Pancreas (tissue), 10 donors: ENCODE measurements around the gene EIF5A2. TPM values are rescaled to one million over a fixed set of nuclear protein-coding genes. Genes with fewer than 3 reads are reported as not detected.

Experiments used
- ATAC-seq, 4 donors: fragments of 200-7000 bp; cut with Tn5 transposase; one replicate each; pipeline versions ENCODE4 v1.8.0 to v1.9.1; 2020; ENCODE audit warnings: mild to moderate bottlenecking in 4 of 4, moderate library complexity in 4 of 4
- DNase-seq, 6 donors: peaks; one replicate each; pipeline ENCODE4 v3.0.0-alpha.2; 2020
- FAIRE-seq: peaks from 2 replicates; lab custom pipeline; 2012; peaks lifted over from hg19 to GRCh38; lab: Jason Lieb, UNC
- H3K27ac ChIP-seq, 4 donors: fragments of 200-600 bp; sonication (generic); 1 replicate in 3 of 4; 2 replicates in 1 of 4; pipeline versions ENCODE4 v1.5.0 to v1.8.0; 2020
- H3K27me3 ChIP-seq, 4 donors: fragments of 200-600 bp; one replicate each; pipeline ENCODE4 v1.8.0; 2021
- H3K36me3 ChIP-seq, 3 donors: fragments of 200-600 bp; sonication (generic) in 1 of 3; one replicate each; pipeline versions ENCODE4 v1.5.0 to v1.8.0; 2020 to 2021
- H3K4me1 ChIP-seq, 3 donors: fragments of 200-600 bp; one replicate each; pipeline ENCODE4 v1.8.0; 2021
- H3K4me3 ChIP-seq, 4 donors: fragments of 200-600 bp; sonication (generic) in 2 of 4; one replicate each; pipeline versions ENCODE4 v1.5.0 to v1.8.0; 2020 to 2021
- H3K9me3 ChIP-seq, 4 donors: fragments of 200-600 bp; one replicate each; pipeline ENCODE4 v1.8.0; 2021
- CTCF ChIP-seq, 4 donors: fragments of 200-600 bp; sonication (generic) in 3 of 4; IDR thresholded peaks; one replicate each; pipeline versions ENCODE4 v1.5.0 to v1.8.0; 2021; ENCODE audit warnings: antibody characterized with exemption in 4 of 4
- WGBS, 2 donors: extraction: QIAGEN DNeasy Blood & Tissue Kit; methylation state at CpG; one replicate each; pipeline ENCODE4 v1.1.7; 2013; 5-methylcytosine and 5-hydroxymethylcytosine counted together
- intact Hi-C, 3 donors: fragments of 100-400 bp; cut with DNase I; formaldehyde crosslinking; loops; one replicate each; pipeline versions ENCODE4 v1.11.1 to v1.14.2; 2022
- polyA plus RNA-seq, 2 donors: library from polyadenylated mRNA; stranded (reverse); fragments of 200-250 nt; gene quantifications; one replicate each; pipeline ENCODE4 v1.2.3, GENCODE V29; 2013
- total RNA-seq, 6 donors: library from RNA; stranded (reverse); fragmentation: NEBNext Ultra II Directional in 4 of 6; extraction: Animal tissue kit (Norgen Biotek cat#: 25700) in 4 of 6; gene quantifications; one replicate each; pipeline versions ENCODE4 v1.2.1 to v1.2.4, GENCODE V29; 2021 to 2023
- donor health status: healthy with polysubstance abuse.
- donor health status: DM: no; HTN: no; CAD: no; lungs with moderate emphysema.
- donor health status: DM: no; HTN: no; CAD: no.
- donor health status: control.
- donor health status: control.
- donor health status: Bipolar disorder and iron deficiency.
- donor health status: DM: yes; HTN: yes; CAD: no.
- donor health status: DM: no; HTN: no; CAD: no.
- donor health status: DM: no; HTN: no; CAD: no.
- donor health status: DM: yes; HTN: yes; CAD: no.

The EIF5A2 gene
- total and polyA plus RNA-seq, 8 donors = 0.99 to 6.7 (median 3.9) TPM

- intact Hi-C loops = no loop called here
- no peak for TF ChIP-seq CTCF (IDR thresholded peaks at IDR 0.05)
- H3K36me3 ChIP-seq = no peaks in the 10 kb centered on the region
- ATAC-seq = no peak
- WGBS, 2 donors = 50 to 61% methylated on average over 2 of the region's 2 CpGs
- H3K9me3 ChIP-seq = no peaks in the 10 kb centered on the region
- no peak for FAIRE-seq
- H3K4me3 ChIP-seq = no peak overlapping the region
- no peaks in the 10 kb centered on the region for H3K4me1 ChIP-seq
- no peak overlapping the region for H3K27ac ChIP-seq
- DNase-seq = no peak
- no peaks in the 10 kb centered on the region for H3K27me3 ChIP-seq
Observed at GRCh38 chr3:170876537-170876936, 31.9 kb downstream of the EIF5A2 start.

- FAIRE-seq (peak; percentile 39), DNase-seq (peak; percentile 93 to 98 (median 94)), ATAC-seq (peak; percentile 97 to 99 (median 98))
- intact Hi-C loops = no loop called here
- H3K9me3 ChIP-seq = no peaks in the 10 kb centered on the region
- H3K27me3 ChIP-seq = no peaks in the 10 kb centered on the region
- peak within 1 kb of the TSS; percentile 71 to 86 (median 79) for H3K27ac ChIP-seq
- 0% methylated on average over 59 of the region's 59 CpGs for WGBS, 2 donors
- peak within 1 kb of the TSS; percentile 56 to 68 (median 64) for H3K4me3 ChIP-seq
- TF ChIP-seq CTCF (IDR thresholded peaks at IDR 0.05) = no peak
- H3K36me3 ChIP-seq = peaks cover 0 to 27% (median 23%) of the 10 kb centered on the region in 3 donors
- peaks cover 17 to 24% (median 19%) of the 10 kb centered on the region in 3 donors for H3K4me1 ChIP-seq
Observed at GRCh38 chr3:170869645-170870593, 38.5 kb downstream of the EIF5A2 start, which contains the start of gene RPL22L1. Gene RPL22L1 (minus strand): TSS chr3:170870195. CDS start chr3:170870167, 28 bp downstream.

DNA sequence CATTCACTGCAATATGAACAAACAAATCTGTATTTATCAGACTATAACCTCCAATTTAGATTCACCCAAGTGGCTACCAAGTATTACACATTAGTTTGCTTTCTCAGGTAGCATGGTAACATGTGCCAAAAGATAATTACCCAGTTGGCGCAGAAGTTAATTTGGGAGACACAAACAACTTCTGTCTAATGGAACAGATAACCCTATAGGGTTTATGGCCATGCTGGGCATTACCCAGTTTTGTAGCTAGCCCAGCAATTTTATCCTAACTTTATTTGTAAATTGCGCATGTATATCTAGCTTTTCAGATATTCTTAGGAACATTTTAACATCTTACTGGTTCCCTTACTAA, 39.2 kb downstream of the EIF5A2 start:
- intact Hi-C loops = no loop called here
- ATAC-seq (peak in 3 of 4 donors; percentile 8 to 15 (median 8)), DNase-seq (no peak), FAIRE-seq (no peak)
- H3K4me3 ChIP-seq = peak overlapping the region; percentile 56 to 68 (median 64)
- H3K4me1 ChIP-seq = peaks cover 17 to 24% (median 19%) of the 10 kb centered on the region in 3 donors
- H3K27me3 ChIP-seq = no peaks in the 10 kb centered on the region
- H3K27ac ChIP-seq = peak overlapping the region; percentile 71 to 86 (median 79)
- TF ChIP-seq CTCF (IDR thresholded peaks at IDR 0.05) = no peak
- WGBS, 2 donors = 12 to 13% methylated on average over 2 of the region's 2 CpGs
- peaks cover 0 to 27% (median 23%) of the 10 kb centered on the region in 3 donors for H3K36me3 ChIP-seq
- H3K9me3 ChIP-seq = no peaks in the 10 kb centered on the region

- ATAC-seq (no peak), DNase-seq (no peak), FAIRE-seq (no peak)
- Histone ChIP-seq H3K9me3 (no peaks in the 10 kb centered on the region), H3K27ac (peak overlapping the region in 1 of 4 donors; percentile 84), H3K36me3 (peaks cover 0 to 27% (median 23%) of the 10 kb centered on the region in 3 donors), H3K4me3 (peak overlapping the region; percentile 56 to 68 (median 64)), H3K4me1 (peaks cover 17 to 24% (median 19%) of the 10 kb centered on the region in 3 donors), H3K27me3 (no peaks in the 10 kb centered on the region)
- no peak for TF ChIP-seq CTCF (IDR thresholded peaks at IDR 0.05)
- intact Hi-C loops = no loop called here
- WGBS, 2 donors = 78 to 95% methylated on average over 9 of the region's 9 CpGs
Observed at GRCh38 chr3:170868577-170869238, 39.7 kb downstream of the EIF5A2 start.
